OCI-LY3 (cell line): ENCODE measurements around the gene FAAP100.

Experiments used
- H2AFZ ChIP-seq: fragments of 200-600, 300-600 bp; shearing (Covaris generic); 2 replicates; pipeline ENCODE4 v1.6.0; 2014; ENCODE audit warnings: antibody characterized with exemption, low read depth, low read length
- H3K27ac ChIP-seq: fragments of 200-600, 300-600 bp; sonication (generic); 2 replicates; pipeline ENCODE4 v1.5.1; 2014; ENCODE audit warnings: mild to moderate bottlenecking, low read length, moderate library complexity, mixed read lengths
- H3K27me3 ChIP-seq: fragments of 200-600, 300-600 bp; sonication (generic); 2 replicates; pipeline ENCODE4 v1.6.1; 2014; ENCODE audit warnings: low read depth, low read length, mixed read lengths
- H3K36me3 ChIP-seq: fragments of 200-600, 300-600 bp; sonication (generic); replicated peaks from 2 replicates; pipeline ENCODE3; 2014; ENCODE audit warnings: low read depth, low read length, mixed read lengths
- H3K4me1 ChIP-seq: fragments of 300-600, 200-600 bp; sonication (generic); 2 replicates; pipeline ENCODE4 v1.6.1; 2014; ENCODE audit warnings: low read length, mixed read lengths
- H3K4me2 ChIP-seq: fragments of 200-600, 300-600 bp; sonication (generic); 2 replicates; pipeline ENCODE4 v1.6.1; 2014; ENCODE audit warnings: low read length, mixed read lengths
- H3K4me3 ChIP-seq: fragments of 300-600, 200-600 bp; sonication (generic); 2 replicates; pipeline ENCODE4 v1.5.1; 2014; ENCODE audit warnings: antibody characterized with exemption, mild to moderate bottlenecking, low read length, moderate library complexity
- H3K79me2 ChIP-seq: fragments of 300-600, 200-600 bp; shearing (Covaris generic); 2 replicates; pipeline ENCODE4 v1.6.1; 2014; ENCODE audit warnings: mild to moderate bottlenecking, low read length, mixed read lengths
- H3K9ac ChIP-seq: fragments of 300-600, 200-600 bp; shearing (Covaris generic); 2 replicates; pipeline ENCODE4 v1.6.0; 2014; ENCODE audit warnings: mild to moderate bottlenecking, low read length, moderate library complexity
- H3K9me3 ChIP-seq: fragments of 200-600, 300-600 bp; shearing (Covaris generic); 2 replicates; pipeline ENCODE4 v1.6.1; 2014; ENCODE audit warnings: low read length, mixed read lengths; ENCODE audit not compliant: insufficient read depth
- H4K20me1 ChIP-seq: fragments of 200-600, 300-600 bp; sonication (generic); 2 replicates; pipeline ENCODE4 v1.6.1; 2016; ENCODE audit warnings: low read length, mixed read lengths; ENCODE audit not compliant: insufficient read depth
- CTCF ChIP-seq: fragments of 200-600, 300-600 bp; sonication (generic); IDR thresholded peaks from 2 replicates; pipeline ENCODE4 v1.5.1; 2014; ENCODE audit warnings: antibody characterized with exemption, low read length, low read depth
- EZH2phosphoT487 ChIP-seq: fragments of 200-600 bp; shearing (Covaris generic); IDR thresholded peaks from 2 replicates; pipeline ENCODE4 v1.6.1; 2018; ENCODE audit warnings: antibody characterized with exemption, mixed run types, low read depth

FAAP100 gene

GRCh38 chr17:81511804-81512561 lies 40.2 kb downstream of the FAAP100 start:
- Histone ChIP-seq H3K9me3 (no peaks in the 10 kb centered on the region), H4K20me1 (peaks cover 38% of the 10 kb centered on the region), H3K36me3 (peaks cover 47% of the 10 kb centered on the region), H3K9ac (peak overlapping the region; percentile 94), H3K4me1 (peaks cover 36% of the 10 kb centered on the region), H3K79me2 (peaks cover 49% of the 10 kb centered on the region), H3K4me2 (peak overlapping the region; percentile 96), H3K27me3 (no peaks in the 10 kb centered on the region), H2AFZ (no peak overlapping the region), H3K4me3 (peak overlapping the region; percentile 99), H3K27ac (peak overlapping the region; percentile 72)
- TF ChIP-seq EZH2phosphoT487: no peak
- no peak for TF ChIP-seq CTCF

DNA sequence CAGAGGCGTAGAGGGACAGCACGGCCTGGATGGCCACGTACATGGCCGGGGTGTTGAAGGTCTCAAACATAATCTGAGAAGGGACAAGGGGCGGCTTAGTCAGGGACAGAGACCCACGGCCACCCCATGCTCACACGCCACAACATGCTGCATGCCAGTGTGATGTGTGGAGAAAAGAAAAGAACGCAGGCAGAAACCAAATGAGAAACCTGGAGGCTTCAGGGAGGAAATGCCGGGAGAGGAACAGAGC lies 40.7 kb downstream of the FAAP100 start:
- H3K27ac ChIP-seq: peak overlapping the region; percentile 72
- peaks cover 43% of the 10 kb centered on the region for H3K36me3 ChIP-seq
- H3K9ac ChIP-seq: peak overlapping the region; percentile 94
- H3K27me3 ChIP-seq: no peaks in the 10 kb centered on the region
- H3K4me2 ChIP-seq: peak overlapping the region; percentile 96
- TF ChIP-seq EZH2phosphoT487 (no peak), CTCF (no peak)
- peaks cover 38% of the 10 kb centered on the region for H4K20me1 ChIP-seq
- peaks cover 31% of the 10 kb centered on the region for H3K4me1 ChIP-seq
- peak overlapping the region; percentile 99 for H3K4me3 ChIP-seq
- no peak overlapping the region for H2AFZ ChIP-seq
- H3K9me3 ChIP-seq: no peaks in the 10 kb centered on the region
- H3K79me2 ChIP-seq: peaks cover 44% of the 10 kb centered on the region

DNA sequence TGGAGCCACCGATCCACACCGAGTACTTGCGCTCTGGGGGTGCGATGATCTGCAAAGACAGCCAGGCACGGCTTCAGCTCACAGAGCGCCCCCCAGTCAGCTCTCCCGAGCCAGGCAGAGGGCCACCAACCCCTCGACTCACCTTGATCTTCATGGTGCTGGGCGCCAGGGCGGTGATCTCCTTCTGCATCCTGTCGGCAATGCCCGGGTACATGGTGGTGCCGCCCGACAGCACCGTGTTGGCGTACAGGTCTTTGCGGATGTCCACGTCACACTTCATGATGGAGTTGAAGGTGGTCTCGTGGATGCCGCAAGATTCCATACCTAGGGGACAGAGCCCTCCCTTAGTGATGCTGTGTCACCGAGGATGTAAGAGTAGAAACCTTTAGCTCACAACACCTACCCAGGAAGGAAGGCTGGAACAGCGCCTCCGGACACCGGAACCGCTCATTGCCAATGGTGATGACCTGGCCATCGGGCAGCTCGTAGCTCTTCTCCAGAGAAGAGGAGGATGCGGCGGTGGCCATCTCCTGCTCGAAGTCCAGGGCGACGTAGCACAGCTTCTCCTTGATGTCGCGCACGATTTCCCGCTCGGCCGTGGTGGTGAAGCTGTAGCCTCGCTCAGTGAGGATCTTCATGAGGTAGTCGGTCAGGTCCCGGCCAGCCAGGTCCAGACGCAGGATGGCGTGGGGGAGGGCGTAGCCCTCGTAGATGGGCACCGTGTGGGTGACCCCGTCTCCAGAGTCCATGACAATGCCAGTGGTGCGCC lies 41.2 kb downstream of the FAAP100 start:
- peaks cover 39% of the 10 kb centered on the region for H3K79me2 ChIP-seq
- H3K27ac ChIP-seq: peak overlapping the region; percentile 72
- peaks cover 25% of the 10 kb centered on the region for H3K4me1 ChIP-seq
- H3K27me3 ChIP-seq: no peaks in the 10 kb centered on the region
- no peaks in the 10 kb centered on the region for H3K9me3 ChIP-seq
- peaks cover 40% of the 10 kb centered on the region for H3K36me3 ChIP-seq
- H4K20me1 ChIP-seq: peaks cover 38% of the 10 kb centered on the region
- H3K4me3 ChIP-seq: peak overlapping the region; percentile 99
- H3K9ac ChIP-seq: peak overlapping the region; percentile 94
- TF ChIP-seq CTCF (no peak), EZH2phosphoT487 (no peak)
- no peak overlapping the region for H2AFZ ChIP-seq
- peak overlapping the region; percentile 96 for H3K4me2 ChIP-seq

DNA sequence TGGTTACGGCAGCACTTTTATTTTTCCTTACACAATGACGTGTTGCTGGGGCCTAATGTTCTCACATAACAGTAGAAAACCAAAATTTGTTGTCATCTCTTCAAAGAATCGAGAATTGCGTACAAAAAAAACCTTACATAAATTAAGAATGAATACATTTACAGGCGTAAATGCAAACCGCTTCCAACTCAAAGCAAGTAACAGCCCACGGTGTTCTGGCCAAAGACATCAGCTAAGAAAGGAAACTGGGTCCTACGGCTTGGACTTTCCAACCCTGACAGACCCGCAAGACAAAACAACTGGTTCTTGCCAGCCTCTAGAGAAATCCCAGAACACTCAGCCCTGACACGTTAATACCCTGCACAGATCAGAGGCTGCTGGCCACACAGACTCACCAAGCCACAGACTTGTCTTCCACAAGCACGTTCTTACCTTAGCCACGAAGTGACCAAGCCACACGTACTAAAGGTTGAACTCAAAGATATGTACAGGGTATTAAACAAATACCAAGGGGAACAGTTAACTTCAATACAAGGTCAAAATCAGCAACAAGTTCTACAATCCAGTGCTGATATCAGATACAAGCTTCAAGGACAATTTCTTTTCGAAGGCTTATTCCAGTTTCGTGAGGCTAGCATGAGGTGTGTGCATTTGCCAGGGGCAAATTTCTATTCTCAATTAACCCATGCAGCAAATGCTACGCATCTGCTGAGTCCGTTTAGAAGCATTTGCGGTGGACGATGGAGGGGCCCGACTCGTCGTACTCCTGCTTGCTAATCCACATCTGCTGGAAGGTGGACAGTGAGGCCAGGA lies 42.0 kb downstream of the FAAP100 start:
- Histone ChIP-seq H3K4me3 (peak overlapping the region; percentile 99), H3K79me2 (peaks cover 31% of the 10 kb centered on the region), H3K36me3 (peaks cover 40% of the 10 kb centered on the region), H3K4me1 (peaks cover 23% of the 10 kb centered on the region), H3K9ac (peak overlapping the region; percentile 94; the same call in 1 of the 2 replicates), H4K20me1 (peaks cover 38% of the 10 kb centered on the region), H3K4me2 (peak overlapping the region; percentile 96), H3K27me3 (no peaks in the 10 kb centered on the region), H3K27ac (peak overlapping the region; percentile 72; the same call in 1 of the 2 replicates), H2AFZ (no peak overlapping the region), H3K9me3 (no peaks in the 10 kb centered on the region)
- TF ChIP-seq EZH2phosphoT487: no peak
- no peak for TF ChIP-seq CTCF
